K562 (cell line): ENCODE data around the gene GPR139. TPM values are rescaled to one million over a fixed set of nuclear protein-coding genes. Genes with fewer than 3 reads are reported as not detected.
A peak's percentile ranks its signal among the peaks of the same experiment; 100 is the strongest.

Experiments
- ATAC-seq: fragments of 200-7000 bp; cut with Tn5 transposase; 3 replicates; pipeline ENCODE4 v1.9.1; 2020; ENCODE audit warnings: moderate library complexity
- BruUV-seq: library from RNA; stranded (reverse); fragments of 400-500 nt; replicated peaks from 2 replicates; lab custom pipeline; 2021; lab: Mats Ljungman, UMichigan
- CTCF ChIA-PET: fragments of 300-600 bp; formaldehyde crosslinking; extraction: SDS; loops from one replicate; lab custom pipeline; 2021; ENCODE audit warnings: low intra/inter-chr PET ratio; lab: Yijun Ruan, JAX
- POLR2A ChIA-PET: fragments of 300-600, 350-650 bp; sonication (Branson Sonifier 250); formaldehyde crosslinking; extraction: SDS; loops from one replicate; lab custom pipeline; 2021; ENCODE audit warnings: antibody characterized with exemption, inconsistent platforms; lab: Yijun Ruan, JAX
- DNase-seq, 4 experiments: peaks; one replicate each; pipeline versions ENCODE4 v3.0.0 to v3.0.0-alpha.2; 2011 to 2018; ENCODE audit warnings: low spot score in 3 of 4, mixed read lengths in 3 of 4; ENCODE audit errors: extremely low read depth in 1 of 4
- FAIRE-seq: peaks from 2 replicates; lab custom pipeline; 2011; peaks lifted over from hg19 to GRCh38; lab: Jason Lieb, UNC
- H2AFZ ChIP-seq: 2 replicates; pipeline ENCODE4 v1.6.0; 2011; ENCODE audit warnings: low read depth, low read length, control low read depth, inconsistent platforms
- H3K27ac ChIP-seq: fragments of 200-600 bp; 3 replicates; pipeline ENCODE4 v1.8.0; 2011; ENCODE audit warnings: low read depth, mild to moderate bottlenecking, control low read depth, inconsistent platforms, low read length, moderate library complexity, mixed read lengths; ENCODE audit errors: extremely low read depth
- H3K27me3 ChIP-seq, 2 experiments: fragments of 300-600 bp in 1 of 2; 2 replicates in 1 of 2; 3 replicates in 1 of 2; pipeline versions ENCODE4 v1.6.0 to v1.8.0; 2011; ENCODE audit warnings: inconsistent platforms in 2 of 2, low read length in 2 of 2, mild to moderate bottlenecking in 1 of 2, mixed read lengths in 1 of 2, moderate library complexity in 1 of 2; ENCODE audit not compliant: control insufficient read depth in 2 of 2, insufficient read depth in 2 of 2
- H3K36me3 ChIP-seq: fragments of 300-600 bp; 3 replicates; pipeline ENCODE4 v1.8.0; 2011; ENCODE audit warnings: mild to moderate bottlenecking, low read length, inconsistent platforms; ENCODE audit not compliant: control insufficient read depth, insufficient read depth
- H3K4me1 ChIP-seq, 2 experiments: fragments of 200-600 bp in 1 of 2; replicated peaks in 1 of 2; 2 replicates in 1 of 2; 3 replicates in 1 of 2; pipeline versions ENCODE4 v1.5.1 to v1.8.0; 2011; ENCODE audit warnings: inconsistent platforms in 2 of 2, low read length in 2 of 2, mild to moderate bottlenecking in 1 of 2, mixed read lengths in 1 of 2, moderate library complexity in 1 of 2; ENCODE audit not compliant: control insufficient read depth in 2 of 2, insufficient read depth in 2 of 2
- H3K4me2 ChIP-seq: 2 replicates; pipeline ENCODE4 v1.6.1; 2011; ENCODE audit warnings: low read length, control low read depth, inconsistent platforms, mixed read lengths; ENCODE audit not compliant: insufficient read depth
- H3K4me3 ChIP-seq: fragments of 200-600 bp; sonication (generic), shearing (Covaris generic); 2 replicates; pipeline ENCODE4 v1.5.1; 2016; ENCODE audit warnings: control low read depth, inconsistent platforms
- H3K79me2 ChIP-seq: fragments of 200-600 bp; 3 replicates; pipeline ENCODE4 v1.8.0; 2011; ENCODE audit warnings: low read length, inconsistent platforms; ENCODE audit not compliant: control insufficient read depth, insufficient read depth
- H3K9ac ChIP-seq, 2 experiments: 2 replicates each; pipeline versions ENCODE4 v1.6.0 to v1.6.1; 2011; ENCODE audit warnings: low read depth in 2 of 2, low read length in 2 of 2, control low read depth in 1 of 2, inconsistent platforms in 1 of 2, mild to moderate bottlenecking in 1 of 2, mixed read lengths in 1 of 2; ENCODE audit not compliant: insufficient read depth in 1 of 2
- H3K9me1 ChIP-seq: one replicate; pipeline ENCODE4 v1.6.0; 2011; ENCODE audit warnings: inconsistent platforms, mild to moderate bottlenecking, low read length, moderate library complexity; ENCODE audit not compliant: control insufficient read depth, insufficient read depth
- H3K9me3 ChIP-seq: replicated peaks from 2 replicates; pipeline ENCODE4 v1.5.1; 2011; ENCODE audit warnings: low read depth, low read length, inconsistent platforms; ENCODE audit not compliant: control insufficient read depth, insufficient read depth
- H4K20me1 ChIP-seq: replicated peaks from 2 replicates; pipeline ENCODE4 v1.6.1; 2011; ENCODE audit warnings: low read length, inconsistent platforms, mixed read lengths; ENCODE audit not compliant: control insufficient read depth, insufficient read depth
- ATF1 ChIP-seq, 2 experiments: fragments of 450-650 bp in 1 of 2; IDR thresholded peaks; 2 replicates each; pipeline ENCODE4 v1.6.1; 2016; ENCODE audit warnings: missing compliant biosample characterization in 1 of 2, missing genetic modification characterization in 1 of 2
- C11orf30 ChIP-seq: fragments of 450-650 bp; IDR thresholded peaks from 2 replicates; pipeline ENCODE4 v1.6.1; 2016; ENCODE audit warnings: low read depth, mild to moderate bottlenecking
- CHD1 ChIP-seq: fragments of 200-600 bp; sonication (generic); IDR thresholded peaks from one replicate; pipeline ENCODE4 v1.6.1; 2012; ENCODE audit warnings: mild to moderate bottlenecking, moderate library complexity, low read length, inconsistent platforms
- HDAC1 ChIP-seq, 2 experiments: fragments of 450-650 bp; IDR thresholded peaks; 2 replicates each; pipeline ENCODE4 v1.6.1; 2016 to 2017; ENCODE audit warnings: inconsistent platforms in 1 of 2, mild to moderate bottlenecking in 1 of 2, moderate library complexity in 1 of 2
- JUND ChIP-seq, 2 experiments: IDR thresholded peaks; 2 replicates in 1 of 2; 3 replicates in 1 of 2; pipeline ENCODE4 v1.6.1; 2011; ENCODE audit warnings: borderline replicate concordance in 2 of 2, low read depth in 2 of 2, low read length in 2 of 2, improper control_type of control experiment in 1 of 2, missing biosample characterization in 1 of 2, missing genetic modification characterization in 1 of 2, missing genetic modification reagents in 1 of 2
- KAT8 ChIP-seq: fragments of 450-650 bp; IDR thresholded peaks from 2 replicates; pipeline ENCODE4 v1.6.1; 2016; ENCODE audit warnings: low read depth, mild to moderate bottlenecking
- MAFF ChIP-seq: IDR thresholded peaks from 2 replicates; pipeline ENCODE4 v1.6.1; 2012; ENCODE audit warnings: low read length, improper control_type of control experiment
- MAFK ChIP-seq: IDR thresholded peaks from 2 replicates; pipeline ENCODE4 v1.6.1; 2011; ENCODE audit warnings: low read length, improper control_type of control experiment
- MEF2D ChIP-seq: conservative IDR thresholded peaks from 2 replicates; pipeline ENCODE4 v1.6.1; 2016; ENCODE audit warnings: low read depth, missing genetic modification characterization, missing compliant biosample characterization
- PATZ1 ChIP-seq: fragments of 250-450 bp; sonication (Bioruptor Pico); IDR thresholded peaks from 2 replicates; pipeline ENCODE4 v1.5.0; 2020; ENCODE audit warnings: mild to moderate bottlenecking, borderline replicate concordance
- SREBF1 ChIP-seq: fragments of 150-350 bp; IDR thresholded peaks from 2 replicates; pipeline ENCODE4 v1.6.1; 2014; ENCODE audit warnings: antibody characterized with exemption, low read depth, low read length, borderline replicate concordance
- SRSF9 ChIP-seq: fragments of 200-400 bp; formaldehyde crosslinking; IDR thresholded peaks from 2 replicates; pipeline ENCODE4 v1.6.1; 2017; ENCODE audit warnings: low read depth, low read length, borderline replicate concordance
- ZBTB17 ChIP-seq: fragments of 450-650 bp; formaldehyde crosslinking; IDR thresholded peaks from 2 replicates; pipeline ENCODE4 v1.4.0; 2020; ENCODE audit warnings: mild to moderate bottlenecking
- ZNF146 ChIP-seq: IDR thresholded peaks from one replicate; pipeline ENCODE4 v1.6.1; 2018; ENCODE audit warnings: missing compliant biosample characterization; ENCODE audit not compliant: unreplicated experiment
- WGBS: fragments of 100-300 bp; shearing (Covaris generic); methylation state at CpG from one replicate; pipeline ENCODE4 v1.1.6; 2016; ENCODE audit warnings: low coverage, mixed read lengths; ENCODE audit not compliant: insufficient coverage; ENCODE audit errors: missing lambda C conversion rate; 5-methylcytosine and 5-hydroxymethylcytosine counted together
- in situ Hi-C: fragments of 300-500 bp; cut with MboI; formaldehyde crosslinking; loops from 4 replicates; pipeline ENCODE4 v1.15.0; 2018; ENCODE audit warnings: inconsistent platforms, mixed read lengths
- intact Hi-C: fragments of 100-400 bp; cut with micrococcal nuclease; formaldehyde crosslinking; loops from 2 replicates; pipeline ENCODE4 v1.14.2; 2022
- polyA plus RNA-seq, 8 experiments: library from polyadenylated mRNA; depleted of rRNA in 4 of 8; stranded (reverse) in 5 of 8; unstranded in 3 of 8; fragments of >200 nt; fragmentation: Nextera tagmentation in 2 of 8; fragmentation: Illumina TruSeq in 1 of 8; extraction: Ambion mirVana in 2 of 8; extraction: Trizol in 1 of 8; gene quantifications; 2 replicates each; pipeline versions ENCODE4 v1.2.1 to v1.2.3, GENCODE V29; 2011 to 2014; ENCODE audit warnings: inconsistent platforms in 1 of 8, missing spikeins in 1 of 8
- total RNA-seq, 7 experiments: library from RNA; depleted of rRNA in 6 of 7; stranded (reverse); fragments of >200 nt in 6 of 7; fragmentation: Illumina TruSeq in 2 of 7; extraction: Trizol in 2 of 7; gene quantifications; 2 replicates each; pipeline versions ENCODE4 v1.2.1 to v1.2.3, GENCODE V29; 2011 to 2021; ENCODE audit warnings: low replicate concordance in 1 of 7
- TF ChIP-seq, protein P1 (sequence below), 2 experiments: fragments of 150-350 bp in 1 of 2; IDR thresholded peaks; 2 replicates each; pipeline ENCODE4 v1.6.1; 2012 to 2016; ENCODE audit warnings: low read depth in 2 of 2, low read length in 2 of 2, mild to moderate bottlenecking in 1 of 2, moderate library complexity in 1 of 2

The GPR139 gene
- total and polyA plus RNA-seq, 9 of the 15 experiments (the other 6 are each of a cell fraction or from before 2014, with no cell fraction given), result not detected

GRCh38 chr16:20042848-20043247 is 30.8 kb downstream of the GPR139 start:
- in situ Hi-C loops (no loop called here), intact Hi-C loops (no loop called here)
- H3K4me1 ChIP-seq, result no peaks in the 10 kb centered on the region
- ChIA-PET CTCF (no interaction called here), POLR2A (interaction anchor here (1.2 kb wide), 1 partner anchor 29 kb away, joined by 3 read pairs; no protein-coding TSS in a partner anchor)
- H4K20me1 ChIP-seq, result no peaks in the 10 kb centered on the region; the same call in 1 of the 2 replicates
- ATAC-seq (peak; percentile 78), DNase-seq (peak; percentile 30 to 40 (median 35)), FAIRE-seq (peak; percentile 68)
- no peak overlapping the region for H3K4me3 ChIP-seq
- H2AFZ ChIP-seq, result no peak overlapping the region
- H3K9me1 ChIP-seq, result no peaks in the 10 kb centered on the region
- H3K27me3 ChIP-seq, result peaks cover 0 to 5% of the 10 kb centered on the region in 2 experiments; a peak in 1 of 5 replicates
- no peak overlapping the region for H3K27ac ChIP-seq
- peak overlapping the region; percentile 41; the same call in 1 of the 2 replicates for H3K4me2 ChIP-seq
- no peaks in the 10 kb centered on the region for H3K79me2 ChIP-seq
- BruUV-seq, result no TSS peak
- no peak overlapping the region for H3K9ac ChIP-seq
- no peaks in the 10 kb centered on the region for H3K36me3 ChIP-seq
- WGBS, result 0% methylated on average over 2 of the region's 2 CpGs
- H3K9me3 ChIP-seq, result no peaks in the 10 kb centered on the region
- TF ChIP-seq ATF1 (CRISPR knock-in tag; IDR thresholded peaks at IDR 0.05) (no peak), ATF1 (tag; IDR thresholded peaks at IDR 0.05) (no peak), ZBTB17 (peak; percentile 98), CHD1 (no peak), JUND (IDR thresholded peaks at IDR 0.05; ENCODE audit: borderline replicate concordance, low read depth, low read length) (peak; percentile 67; the same call in 1 of the 2 replicates), JUND (tag; IDR thresholded peaks at IDR 0.05; ENCODE audit: borderline replicate concordance, low read depth, low read length) (peak; percentile 88; the same call in 2 of the 3 replicates), MAFF (peak; percentile 56; the same call in 1 of the 2 replicates), C11orf30 (peak; percentile 77), KAT8 (no peak), MEF2D (tag) (no peak), SREBF1 (no peak), MAFK (peak; percentile 75), HDAC1 (IDR thresholded peaks at IDR 0.05) (no peak), PATZ1 (no peak), SRSF9 (no peak), ZNF146 (no peak)
- TF ChIP-seq, protein P1, sequence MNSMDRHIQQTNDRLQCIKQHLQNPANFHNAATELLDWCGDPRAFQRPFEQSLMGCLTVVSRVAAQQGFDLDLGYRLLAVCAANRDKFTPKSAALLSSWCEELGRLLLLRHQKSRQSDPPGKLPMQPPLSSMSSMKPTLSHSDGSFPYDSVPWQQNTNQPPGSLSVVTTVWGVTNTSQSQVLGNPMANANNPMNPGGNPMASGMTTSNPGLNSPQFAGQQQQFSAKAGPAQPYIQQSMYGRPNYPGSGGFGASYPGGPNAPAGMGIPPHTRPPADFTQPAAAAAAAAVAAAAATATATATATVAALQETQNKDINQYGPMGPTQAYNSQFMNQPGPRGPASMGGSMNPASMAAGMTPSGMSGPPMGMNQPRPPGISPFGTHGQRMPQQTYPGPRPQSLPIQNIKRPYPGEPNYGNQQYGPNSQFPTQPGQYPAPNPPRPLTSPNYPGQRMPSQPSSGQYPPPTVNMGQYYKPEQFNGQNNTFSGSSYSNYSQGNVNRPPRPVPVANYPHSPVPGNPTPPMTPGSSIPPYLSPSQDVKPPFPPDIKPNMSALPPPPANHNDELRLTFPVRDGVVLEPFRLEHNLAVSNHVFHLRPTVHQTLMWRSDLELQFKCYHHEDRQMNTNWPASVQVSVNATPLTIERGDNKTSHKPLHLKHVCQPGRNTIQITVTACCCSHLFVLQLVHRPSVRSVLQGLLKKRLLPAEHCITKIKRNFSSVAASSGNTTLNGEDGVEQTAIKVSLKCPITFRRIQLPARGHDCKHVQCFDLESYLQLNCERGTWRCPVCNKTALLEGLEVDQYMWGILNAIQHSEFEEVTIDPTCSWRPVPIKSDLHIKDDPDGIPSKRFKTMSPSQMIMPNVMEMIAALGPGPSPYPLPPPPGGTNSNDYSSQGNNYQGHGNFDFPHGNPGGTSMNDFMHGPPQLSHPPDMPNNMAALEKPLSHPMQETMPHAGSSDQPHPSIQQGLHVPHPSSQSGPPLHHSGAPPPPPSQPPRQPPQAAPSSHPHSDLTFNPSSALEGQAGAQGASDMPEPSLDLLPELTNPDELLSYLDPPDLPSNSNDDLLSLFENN (IDR thresholded peaks at IDR 0.05; ENCODE audit: low read depth in 2 of 2, low read length in 2 of 2), result peak in 1 of 2 experiments; percentile 44; a peak in 1 of 4 replicates
